ENCODE measurements around the gene JMJD1C. TPM values are rescaled to one million over a fixed set of nuclear protein-coding genes. Genes with fewer than 3 reads are reported as not detected.

The JMJD1C gene
- total RNA-seq, 2 experiments from 2014 or later = 389 to 399 TPM

DNA sequence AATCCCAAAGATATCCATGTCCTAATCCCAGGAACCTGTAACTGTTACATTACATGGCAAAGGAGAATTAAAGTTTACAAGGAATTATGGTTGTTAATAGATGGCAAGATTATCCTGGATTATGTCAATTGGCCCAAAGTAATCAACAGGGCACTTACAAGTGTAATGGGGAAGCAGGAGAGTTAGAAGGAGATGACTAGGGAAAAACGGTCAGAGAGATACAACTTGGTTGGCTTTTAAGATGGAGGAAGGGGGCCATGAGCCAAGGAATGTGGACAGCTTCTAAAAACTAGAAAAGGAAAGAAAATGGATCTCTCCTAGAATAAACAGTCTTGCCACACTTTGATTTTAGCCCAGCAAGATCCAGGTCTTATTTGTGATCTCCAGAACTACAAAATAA lies 3.3 kb downstream of the JMJD1C start:
- ChIA-PET POLR2A (interaction anchor here (4.6 kb wide), 1 partner anchor 59 kb away, joined by 34 read pairs; the partner anchor contains the start of gene REEP3), CTCF (no interaction called here)
- no peak overlapping the region for H3K27ac Mint-ChIP-seq
- no peak overlapping the region for H3K27ac ChIP-seq (ENCODE audit: low read depth in 1 of 2, low read length in 2 of 2)
- no peak for DNase-seq
- no peaks in the 10 kb centered on the region for H3K9me3 ChIP-seq (ENCODE audit: control insufficient read depth in 1 of 2, insufficient read depth in 1 of 2, low read length in 2 of 2)
- H3K36me3 ChIP-seq (ENCODE audit: insufficient read depth, low read length) = no peaks in the 10 kb centered on the region
- H3K4me3 ChIP-seq (ENCODE audit: low read length) = no peak overlapping the region
- H3K4me1 Mint-ChIP-seq (ENCODE audit: low read depth) = peaks cover 53% of the 10 kb centered on the region
- H3K27me3 Mint-ChIP-seq = no peaks in the 10 kb centered on the region
- intact Hi-C loops (cut with DNase I, micrococcal nuclease) = no loop called here
- H3K4me3 Mint-ChIP-seq = peak overlapping the region; percentile 31
- TF ChIP-seq, protein P1, sequence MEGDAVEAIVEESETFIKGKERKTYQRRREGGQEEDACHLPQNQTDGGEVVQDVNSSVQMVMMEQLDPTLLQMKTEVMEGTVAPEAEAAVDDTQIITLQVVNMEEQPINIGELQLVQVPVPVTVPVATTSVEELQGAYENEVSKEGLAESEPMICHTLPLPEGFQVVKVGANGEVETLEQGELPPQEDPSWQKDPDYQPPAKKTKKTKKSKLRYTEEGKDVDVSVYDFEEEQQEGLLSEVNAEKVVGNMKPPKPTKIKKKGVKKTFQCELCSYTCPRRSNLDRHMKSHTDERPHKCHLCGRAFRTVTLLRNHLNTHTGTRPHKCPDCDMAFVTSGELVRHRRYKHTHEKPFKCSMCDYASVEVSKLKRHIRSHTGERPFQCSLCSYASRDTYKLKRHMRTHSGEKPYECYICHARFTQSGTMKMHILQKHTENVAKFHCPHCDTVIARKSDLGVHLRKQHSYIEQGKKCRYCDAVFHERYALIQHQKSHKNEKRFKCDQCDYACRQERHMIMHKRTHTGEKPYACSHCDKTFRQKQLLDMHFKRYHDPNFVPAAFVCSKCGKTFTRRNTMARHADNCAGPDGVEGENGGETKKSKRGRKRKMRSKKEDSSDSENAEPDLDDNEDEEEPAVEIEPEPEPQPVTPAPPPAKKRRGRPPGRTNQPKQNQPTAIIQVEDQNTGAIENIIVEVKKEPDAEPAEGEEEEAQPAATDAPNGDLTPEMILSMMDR (IDR thresholded peaks at IDR 0.05) = no peak
- H3K9me3 Mint-ChIP-seq = no peaks in the 10 kb centered on the region
- no peak for ATAC-seq (ENCODE audit: poor library complexity)
- H3K36me3 Mint-ChIP-seq (ENCODE audit: low read depth) = peaks cover 20% of the 10 kb centered on the region
- no peaks in the 10 kb centered on the region for H3K27me3 ChIP-seq (ENCODE audit: control insufficient read depth in 1 of 2, insufficient read depth in 2 of 2, low read length in 2 of 2)
- peaks cover 6% of the 10 kb centered on the region for H3K4me1 ChIP-seq (ENCODE audit: insufficient read depth, low read length)

DNA sequence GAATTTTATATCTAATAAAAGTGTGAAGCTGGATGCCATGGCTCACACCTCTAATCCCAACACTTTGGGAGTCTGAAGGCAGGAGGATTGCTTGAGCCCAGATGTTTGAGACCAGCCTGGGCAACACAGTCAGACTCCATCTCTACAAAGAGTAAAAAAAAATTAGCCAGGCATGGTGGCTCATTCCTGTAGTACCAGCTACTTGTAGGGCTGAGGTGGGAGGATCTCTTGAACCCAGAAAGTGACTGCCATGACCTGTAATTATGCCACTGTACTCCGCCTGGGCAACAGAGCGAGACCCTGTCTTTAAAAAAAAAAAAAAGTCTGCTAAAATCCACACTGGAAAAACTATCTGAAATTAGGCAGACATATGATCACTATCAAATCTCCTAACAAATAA lies 7.6 kb downstream of the JMJD1C start:
- Histone ChIP-seq H3K9me3 (ENCODE audit: control insufficient read depth in 1 of 2, insufficient read depth in 1 of 2, low read length in 2 of 2) (no peaks in the 10 kb centered on the region), H3K4me3 (ENCODE audit: low read length) (no peak overlapping the region), H3K27ac (ENCODE audit: low read depth in 1 of 2, low read length in 2 of 2) (no peak overlapping the region), H3K4me1 (ENCODE audit: insufficient read depth, low read length) (no peaks in the 10 kb centered on the region), H3K36me3 (ENCODE audit: insufficient read depth, low read length) (no peaks in the 10 kb centered on the region), H3K27me3 (ENCODE audit: control insufficient read depth in 1 of 2, insufficient read depth in 2 of 2, low read length in 2 of 2) (no peaks in the 10 kb centered on the region)
- H3K27ac Mint-ChIP-seq = no peak overlapping the region
- TF ChIP-seq, protein P1 (IDR thresholded peaks at IDR 0.05) = no peak
- no peaks in the 10 kb centered on the region for H3K27me3 Mint-ChIP-seq
- intact Hi-C loops (cut with DNase I, micrococcal nuclease) = no loop called here
- POLR2A ChIA-PET = interaction anchor here (0.7 kb wide), 1 partner anchor 250 kb away, joined by 4 read pairs; no protein-coding TSS in a partner anchor
- peaks cover 9% of the 10 kb centered on the region for H3K36me3 Mint-ChIP-seq (ENCODE audit: low read depth)
- CTCF ChIA-PET = no interaction called here
- H3K9me3 Mint-ChIP-seq = no peaks in the 10 kb centered on the region
- ATAC-seq (ENCODE audit: poor library complexity) = no peak
- no peak for DNase-seq
- no peak overlapping the region for H3K4me3 Mint-ChIP-seq
- H3K4me1 Mint-ChIP-seq (ENCODE audit: low read depth) = peaks cover 42% of the 10 kb centered on the region

DNA sequence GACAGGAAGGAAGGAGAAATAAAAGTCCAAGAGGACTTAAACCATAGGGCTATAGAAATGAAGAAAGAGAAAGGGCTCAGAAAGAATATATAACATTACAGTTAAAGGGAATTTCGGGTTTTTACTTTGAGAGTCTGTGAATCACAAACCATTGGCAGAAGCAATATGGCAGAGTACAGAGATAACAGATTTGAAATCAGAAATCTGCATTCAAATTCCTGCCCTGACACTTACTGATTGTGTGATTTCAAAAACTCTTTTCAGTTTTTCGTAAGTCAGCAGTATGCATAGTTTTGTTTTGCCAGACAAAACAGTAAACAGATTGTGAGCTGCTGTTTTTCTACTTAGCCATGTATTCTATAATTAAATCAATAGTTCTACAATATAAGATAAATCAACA lies 8.2 kb downstream of the JMJD1C start:
- H3K36me3 Mint-ChIP-seq (ENCODE audit: low read depth) = peaks cover 10% of the 10 kb centered on the region
- no peak overlapping the region for H3K4me3 ChIP-seq (ENCODE audit: low read length)
- TF ChIP-seq, protein P1 (IDR thresholded peaks at IDR 0.05) = no peak
- ChIA-PET CTCF (no interaction called here), POLR2A (no interaction called here)
- H3K9me3 ChIP-seq (ENCODE audit: control insufficient read depth in 1 of 2, insufficient read depth in 1 of 2, low read length in 2 of 2) = peaks cover 0 to 4% of the 10 kb centered on the region in 2 experiments
- H3K4me3 Mint-ChIP-seq = no peak overlapping the region
- H3K4me1 ChIP-seq (ENCODE audit: insufficient read depth, low read length) = no peaks in the 10 kb centered on the region
- H3K36me3 ChIP-seq (ENCODE audit: insufficient read depth, low read length) = no peaks in the 10 kb centered on the region
- no peak overlapping the region for H3K27ac Mint-ChIP-seq
- DNase-seq = no peak
- no peaks in the 10 kb centered on the region for H3K9me3 Mint-ChIP-seq
- no peak for ATAC-seq (ENCODE audit: poor library complexity)
- H3K27ac ChIP-seq (ENCODE audit: low read depth in 1 of 2, low read length in 2 of 2) = no peak overlapping the region
- intact Hi-C loops (cut with DNase I, micrococcal nuclease) = no loop called here
- H3K27me3 Mint-ChIP-seq = no peaks in the 10 kb centered on the region
- H3K4me1 Mint-ChIP-seq (ENCODE audit: low read depth) = peaks cover 39% of the 10 kb centered on the region
- H3K27me3 ChIP-seq (ENCODE audit: control insufficient read depth in 1 of 2, insufficient read depth in 2 of 2, low read length in 2 of 2) = no peaks in the 10 kb centered on the region

All from CD4-positive, alpha-beta T cell (primary cell).